Measurements from ENCODE around the gene TLK2. TPM values are rescaled to one million over a fixed set of nuclear protein-coding genes. Genes with fewer than 3 reads are reported as not detected.
"Not testable (repeated sequence)": the region's sequence is repeated elsewhere in the genome, so short reads cannot be mapped to it uniquely, and the experiment has no call there.

Gene TLK2
- total RNA-seq, 2 donors from 2014 or later: 45.2 to 71.5 TPM

GRCh38 chr17:62552851-62553659 lies 74.4 kb downstream of the TLK2 start:
- H3K4me3 ChIP-seq: peak overlapping the region; percentile 10

GRCh38 chr17:62557532-62557931 lies 78.9 kb downstream of the TLK2 start:
- H3K4me1 ChIP-seq (ENCODE audit: control insufficient read depth in 1 of 2, low read depth in 2 of 2); H3K27me3 ChIP-seq (replicated peaks; ENCODE audit: insufficient read depth); H3K27ac ChIP-seq; H3K36me3 ChIP-seq; ATAC-seq (ENCODE audit: insufficient number of reproducible peaks, low FRiP score, low read depth); DNase-seq (ENCODE audit: low spot score); H3K9me3 ChIP-seq; H3K4me3 ChIP-seq: not testable (repeated sequence)

More at GRCh38 chr17:62552851-62553659, 74.4 kb downstream of the TLK2 start:
- H3K27ac ChIP-seq; H3K36me3 ChIP-seq; DNase-seq (ENCODE audit: low spot score); H3K4me1 ChIP-seq (ENCODE audit: control insufficient read depth in 1 of 2, low read depth in 2 of 2); H3K9me3 ChIP-seq; H3K27me3 ChIP-seq (replicated peaks; ENCODE audit: insufficient read depth): not testable (repeated sequence)
- peak; percentile 55 for ATAC-seq (ENCODE audit: insufficient number of reproducible peaks, low FRiP score, low read depth)
- peak; percentile 45 for TF ChIP-seq CTCF (IDR thresholded peaks at IDR 0.05)

GRCh38 chr17:62558941-62559340 lies 80.3 kb downstream of the TLK2 start:
- H3K4me3 ChIP-seq; ATAC-seq (ENCODE audit: insufficient number of reproducible peaks, low FRiP score, low read depth); H3K27me3 ChIP-seq (replicated peaks; ENCODE audit: insufficient read depth); DNase-seq (ENCODE audit: low spot score); H3K36me3 ChIP-seq; H3K9me3 ChIP-seq; H3K4me1 ChIP-seq (ENCODE audit: control insufficient read depth in 1 of 2, low read depth in 2 of 2); H3K27ac ChIP-seq: not testable (repeated sequence)

GRCh38 chr17:62560971-62561370 lies 82.3 kb downstream of the TLK2 start:
- DNase-seq (ENCODE audit: low spot score); H3K27ac ChIP-seq; H3K4me1 ChIP-seq (ENCODE audit: control insufficient read depth in 1 of 2, low read depth in 2 of 2); H3K9me3 ChIP-seq; H3K36me3 ChIP-seq; H3K4me3 ChIP-seq; ATAC-seq (ENCODE audit: insufficient number of reproducible peaks, low FRiP score, low read depth); H3K27me3 ChIP-seq (replicated peaks; ENCODE audit: insufficient read depth): not testable (repeated sequence)

- Histone ChIP-seq H3K9me3 (no peaks in the 10 kb centered on the region), H3K27ac (no peak overlapping the region), H3K27me3 (replicated peaks; ENCODE audit: insufficient read depth) (no peaks in the 10 kb centered on the region), H3K4me1 (ENCODE audit: control insufficient read depth in 1 of 2, low read depth in 2 of 2) (peaks cover 0 to 4% of the 10 kb centered on the region in 2 donors), H3K4me3 (no peak overlapping the region), H3K36me3 (peaks cover 13% of the 10 kb centered on the region)
- TF ChIP-seq CTCF (IDR thresholded peaks at IDR 0.05): no peak
- DNase-seq (ENCODE audit: low spot score): no peak
- no peak for ATAC-seq (ENCODE audit: insufficient number of reproducible peaks, low FRiP score, low read depth)
Measured at GRCh38 chr17:62562656-62563055, 84.0 kb downstream of the TLK2 start.

- no peaks in the 10 kb centered on the region for H3K27me3 ChIP-seq (replicated peaks; ENCODE audit: insufficient read depth)
- DNase-seq (ENCODE audit: low spot score) (no peak), ATAC-seq (ENCODE audit: insufficient number of reproducible peaks, low FRiP score, low read depth) (no peak)
- peaks cover 0 to 4% of the 10 kb centered on the region in 2 donors for H3K4me1 ChIP-seq (ENCODE audit: control insufficient read depth in 1 of 2, low read depth in 2 of 2)
- no peak overlapping the region for H3K4me3 ChIP-seq
- H3K9me3 ChIP-seq: no peaks in the 10 kb centered on the region
- H3K27ac ChIP-seq: no peak overlapping the region
- no peak for TF ChIP-seq CTCF (IDR thresholded peaks at IDR 0.05)
- H3K36me3 ChIP-seq: peaks cover 13% of the 10 kb centered on the region
Measured at GRCh38 chr17:62565817-62566216, 87.2 kb downstream of the TLK2 start.
